ENCODE results near the gene FTSJ3. TPM values are rescaled to one million over a fixed set of nuclear protein-coding genes. Genes with fewer than 3 reads are reported as not detected.

FTSJ3 gene
- total RNA-seq, 2 experiments from 2014 or later, result 49.2 to 55.0 TPM

- Mint-ChIP-seq H3K9me3 (no peaks in the 10 kb centered on the region), H3K36me3 (ENCODE audit: low read depth) (peaks cover 67% of the 10 kb centered on the region), H3K4me3 (no peak overlapping the region), H3K4me1 (peaks cover 58% of the 10 kb centered on the region), H3K27ac (peak overlapping the region; percentile 77), H3K27me3 (no peaks in the 10 kb centered on the region)
- DNase-seq, result no peak
- POLR2A ChIA-PET, result no interaction called here
- CTCF ChIA-PET, result interaction anchor here (1.6 to 2.3 kb wide), 3 partner anchors 10 to 17 kb away, joined by 3 to 9 read pairs (median 8); no protein-coding TSS in a partner anchor
These were observed 4.0 kb upstream of the FTSJ3 start for GRCh38 chr17:63831505-63831904.

- no peak for DNase-seq
- POLR2A ChIA-PET, result no interaction called here
- CTCF ChIA-PET, result interaction anchor here (2.0 to 2.3 kb wide), 2 partner anchors 10 to 18 kb away, joined by 8 to 9 read pairs; no protein-coding TSS in a partner anchor
- peaks cover 63% of the 10 kb centered on the region for H3K4me1 Mint-ChIP-seq
- no peak overlapping the region for H3K4me3 Mint-ChIP-seq
- peak overlapping the region; percentile 77 for H3K27ac Mint-ChIP-seq
- H3K27me3 Mint-ChIP-seq, result no peaks in the 10 kb centered on the region
- no peaks in the 10 kb centered on the region for H3K9me3 Mint-ChIP-seq
- peaks cover 69% of the 10 kb centered on the region for H3K36me3 Mint-ChIP-seq (ENCODE audit: low read depth)
These were observed 3.5 kb upstream of the FTSJ3 start for GRCh38 chr17:63830904-63831491.

- H3K27ac Mint-ChIP-seq, result no peak overlapping the region
- POLR2A ChIA-PET, result no interaction called here
- H3K27me3 Mint-ChIP-seq, result no peaks in the 10 kb centered on the region
- no peak overlapping the region for H3K4me3 Mint-ChIP-seq
- H3K36me3 Mint-ChIP-seq (ENCODE audit: low read depth), result peaks cover 69% of the 10 kb centered on the region
- DNase-seq, result no peak
- CTCF ChIA-PET, result interaction anchor here (0.6 to 2.3 kb wide), 3 partner anchors 12 to 274 kb away, joined by 3 to 8 read pairs (median 3); partner anchors contain the start of gene SMARCD2
- H3K4me1 Mint-ChIP-seq, result peaks cover 68% of the 10 kb centered on the region
- no peaks in the 10 kb centered on the region for H3K9me3 Mint-ChIP-seq
These were observed 2.8 kb upstream of the FTSJ3 start for GRCh38 chr17:63830278-63830677.

GRCh38 chr17:63828936-63829335, 1.5 kb upstream of the FTSJ3 start:
- ChIA-PET POLR2A (interaction anchor here (0.8 kb wide), 1 partner anchor 10 kb away, joined by 3 read pairs; no protein-coding TSS in a partner anchor), CTCF (interaction anchor here (1.2 to 2.0 kb wide), 5 partner anchors 9 to 55 kb away, joined by 3 to 8 read pairs (median 6); partner anchors contain the start of gene CCDC47)
- H3K27me3 Mint-ChIP-seq, result no peaks in the 10 kb centered on the region
- no peak for DNase-seq
- H3K27ac Mint-ChIP-seq, result no peak overlapping the region
- H3K4me3 Mint-ChIP-seq, result peak overlapping the region; percentile 95
- H3K36me3 Mint-ChIP-seq (ENCODE audit: low read depth), result peaks cover 70% of the 10 kb centered on the region
- no peaks in the 10 kb centered on the region for H3K9me3 Mint-ChIP-seq
- H3K4me1 Mint-ChIP-seq, result peaks cover 72% of the 10 kb centered on the region

- CTCF ChIA-PET, result interaction anchor here (0.6 to 2.0 kb wide), 8 partner anchors 9 to 130 kb away, joined by 3 to 8 read pairs (median 3); partner anchors contain the start of gene CCDC47
- POLR2A ChIA-PET, result no interaction called here
- H3K27me3 Mint-ChIP-seq, result no peaks in the 10 kb centered on the region
- peaks cover 70% of the 10 kb centered on the region for H3K36me3 Mint-ChIP-seq (ENCODE audit: low read depth)
- no peak for DNase-seq
- H3K4me3 Mint-ChIP-seq, result peak overlapping the region; percentile 95
- no peaks in the 10 kb centered on the region for H3K9me3 Mint-ChIP-seq
- peak overlapping the region; percentile 98 for H3K27ac Mint-ChIP-seq
- H3K4me1 Mint-ChIP-seq, result peaks cover 76% of the 10 kb centered on the region
These were observed 348 bp upstream of the FTSJ3 start for GRCh38 chr17:63827801-63828221.

- Mint-ChIP-seq H3K9me3 (no peaks in the 10 kb centered on the region), H3K27ac (peak overlapping the region; percentile 98), H3K36me3 (ENCODE audit: low read depth) (peaks cover 73% of the 10 kb centered on the region), H3K4me1 (peaks cover 70% of the 10 kb centered on the region), H3K27me3 (no peaks in the 10 kb centered on the region), H3K4me3 (peak overlapping the region; percentile 95)
- POLR2A ChIA-PET, result interaction anchor here (0.6 to 1.4 kb wide), 5 partner anchors 12 to 205 kb away, joined by 3 to 4 read pairs (median 4); no protein-coding TSS in a partner anchor
- CTCF ChIA-PET, result interaction anchor here (1.0 to 2.5 kb wide), 7 partner anchors 12 to 277 kb away, joined by 3 to 7 read pairs (median 4); partner anchors contain the start of gene SMARCD2
- no peak for DNase-seq
These were observed 928 bp downstream of the FTSJ3 start for GRCh38 chr17:63826468-63827001.

- H3K4me1 Mint-ChIP-seq, result peaks cover 52% of the 10 kb centered on the region
- no peaks in the 10 kb centered on the region for H3K9me3 Mint-ChIP-seq
- peaks cover 68% of the 10 kb centered on the region for H3K36me3 Mint-ChIP-seq (ENCODE audit: low read depth)
- H3K27me3 Mint-ChIP-seq, result no peaks in the 10 kb centered on the region
- ChIA-PET POLR2A (no interaction called here), CTCF (interaction anchor here (1.2 to 2.7 kb wide), 4 partner anchors 10 to 25 kb away, joined by 3 to 12 read pairs (median 5); no protein-coding TSS in a partner anchor)
- no peak for DNase-seq
- H3K27ac Mint-ChIP-seq, result no peak overlapping the region
- H3K4me3 Mint-ChIP-seq, result no peak overlapping the region
These were observed 3.1 kb downstream of the FTSJ3 start for GRCh38 chr17:63824362-63824761.

GRCh38 chr17:63823659-63824331, 3.7 kb downstream of the FTSJ3 start:
- ChIA-PET POLR2A (no interaction called here), CTCF (interaction anchor here (0.6 to 2.7 kb wide), 4 partner anchors 11 to 724 kb away, joined by 3 to 12 read pairs (median 5); no protein-coding TSS in a partner anchor)
- H3K27me3 Mint-ChIP-seq, result no peaks in the 10 kb centered on the region
- no peaks in the 10 kb centered on the region for H3K9me3 Mint-ChIP-seq
- no peak for DNase-seq
- H3K36me3 Mint-ChIP-seq (ENCODE audit: low read depth), result peaks cover 67% of the 10 kb centered on the region
- no peak overlapping the region for H3K27ac Mint-ChIP-seq
- H3K4me3 Mint-ChIP-seq, result no peak overlapping the region
- H3K4me1 Mint-ChIP-seq, result peaks cover 50% of the 10 kb centered on the region

- Mint-ChIP-seq H3K9me3 (no peaks in the 10 kb centered on the region), H3K27ac (no peak overlapping the region), H3K27me3 (no peaks in the 10 kb centered on the region), H3K36me3 (ENCODE audit: low read depth) (peaks cover 74% of the 10 kb centered on the region), H3K4me3 (no peak overlapping the region), H3K4me1 (peaks cover 41% of the 10 kb centered on the region)
- CTCF ChIA-PET, result interaction anchor here (1.4 to 2.7 kb wide), 3 partner anchors 12 to 24 kb away, joined by 4 to 12 read pairs (median 4); no protein-coding TSS in a partner anchor
- no peak for DNase-seq
- POLR2A ChIA-PET, result no interaction called here
These were observed 4.9 kb downstream of the FTSJ3 start for GRCh38 chr17:63822537-63822936.

GRCh38 chr17:63821804-63822203, 5.7 kb downstream of the FTSJ3 start:
- DNase-seq, result no peak
- ChIA-PET POLR2A (no interaction called here), CTCF (interaction anchor here (0.7 to 2.0 kb wide), 4 partner anchors 12 to 41 kb away, joined by 3 to 4 read pairs (median 4); no protein-coding TSS in a partner anchor)
- Mint-ChIP-seq H3K36me3 (ENCODE audit: low read depth) (peaks cover 78% of the 10 kb centered on the region), H3K27me3 (no peaks in the 10 kb centered on the region), H3K4me1 (peaks cover 41% of the 10 kb centered on the region), H3K4me3 (no peak overlapping the region), H3K9me3 (no peaks in the 10 kb centered on the region), H3K27ac (peak overlapping the region; percentile 70)

- DNase-seq, result no peak
- H3K36me3 Mint-ChIP-seq (ENCODE audit: low read depth), result peaks cover 80% of the 10 kb centered on the region
- H3K27ac Mint-ChIP-seq, result peak overlapping the region; percentile 58
- no peaks in the 10 kb centered on the region for H3K9me3 Mint-ChIP-seq
- H3K4me1 Mint-ChIP-seq, result peaks cover 37% of the 10 kb centered on the region
- no peaks in the 10 kb centered on the region for H3K27me3 Mint-ChIP-seq
- CTCF ChIA-PET, result interaction anchor here (0.6 to 2.0 kb wide), 4 partner anchors 11 to 40 kb away, joined by 3 to 4 read pairs (median 3); no protein-coding TSS in a partner anchor
- POLR2A ChIA-PET, result no interaction called here
- no peak overlapping the region for H3K4me3 Mint-ChIP-seq
These were observed 6.4 kb downstream of the FTSJ3 start for GRCh38 chr17:63820963-63821561.

All from activated CD4-positive, alpha-beta T cell treated with anti-CD3 and anti-CD28 coated beads, Interleukin-2, amount 10 ng/mL, durations not matched to agents 7 days and 5 days (primary cell).